ENCODE results near the gene SHOX. TPM values are rescaled to one million over a fixed set of nuclear protein-coding genes. Genes with fewer than 3 reads are reported as not detected.
A peak's percentile ranks its signal among the peaks of the same experiment; 100 is the strongest.

Gene SHOX
- polyA plus RNA-seq, 3 donors: not detected

- H3K27me3 Mint-ChIP-seq (ENCODE audit: low read depth in 3 of 3): peaks cover 6 to 15% (median 11%) of the 10 kb centered on the region in 3 donors
- Histone ChIP-seq H3K4me1 (ENCODE audit: control insufficient read depth in 1 of 2, insufficient read depth in 2 of 2, low read length in 2 of 2) (no peaks in the 10 kb centered on the region), H4K20me1 (ENCODE audit: insufficient read depth, low read length) (no peaks in the 10 kb centered on the region), H2AFZ (ENCODE audit: insufficient read depth, low read depth, low read length, poor library complexity, severe bottlenecking) (no peak overlapping the region), H3K27me3 (ENCODE audit: control insufficient read depth in 2 of 2, insufficient read depth in 2 of 2, low read length in 2 of 2) (no peaks in the 10 kb centered on the region), H3K9me3 (replicated peaks in 1 of 2; ENCODE audit: control insufficient read depth in 1 of 2, insufficient read depth in 1 of 2, low read length in 2 of 2) (no peaks in the 10 kb centered on the region), H3K79me2 (ENCODE audit: insufficient read depth, low read length) (no peaks in the 10 kb centered on the region), H3K27ac (ENCODE audit: low read depth in 1 of 2, low read length in 2 of 2) (no peak overlapping the region), H3K9ac (ENCODE audit: insufficient read depth, low read length, poor library complexity, severe bottlenecking) (no peak overlapping the region), H3K4me3 (replicated peaks in 1 of 3; ENCODE audit: low read depth in 2 of 3, low read length in 3 of 3) (no peak overlapping the region), H3K4me2 (replicated peaks; ENCODE audit: extremely low read depth, low read length, poor library complexity, severe bottlenecking) (peak overlapping the region; percentile 7), H3K36me3 (replicated peaks in 1 of 2; ENCODE audit: control insufficient read depth in 1 of 2, insufficient read depth in 2 of 2, low read length in 2 of 2) (no peaks in the 10 kb centered on the region)
- H3K9me3 Mint-ChIP-seq: peaks cover 0 to 12% (median 8%) of the 10 kb centered on the region in 7 donors
- WGBS (ENCODE audit: insufficient coverage): 0% methylated on average over 1 of the region's 13 CpGs
- peak overlapping the region in 1 of 2 donors; percentile 42 for H3K4me3 Mint-ChIP-seq
- peaks cover 6% of the 10 kb centered on the region for H3K4me1 Mint-ChIP-seq
- H3K27ac Mint-ChIP-seq: no peak overlapping the region
- no peaks in the 10 kb centered on the region for H3K36me3 Mint-ChIP-seq
- no peak for DNase-seq
- no peak for TF ChIP-seq CTCF (IDR thresholded peaks at IDR 0.05)
- intact Hi-C loops (cut with micrococcal nuclease): no loop called here
Measured at GRCh38 chrX:670645-671044, 40.1 kb downstream of the SHOX start.

- no peak overlapping the region for H3K27ac ChIP-seq (ENCODE audit: low read depth in 1 of 2, low read length in 2 of 2)
- TF ChIP-seq CTCF (IDR thresholded peaks at IDR 0.05): no peak
- DNase-seq: no peak
- no peaks in the 10 kb centered on the region for H3K79me2 ChIP-seq (ENCODE audit: insufficient read depth, low read length)
- no peaks in the 10 kb centered on the region for H3K36me3 Mint-ChIP-seq
- H3K4me1 ChIP-seq (ENCODE audit: control insufficient read depth in 1 of 2, insufficient read depth in 2 of 2, low read length in 2 of 2): no peaks in the 10 kb centered on the region
- no peak overlapping the region for H3K27ac Mint-ChIP-seq
- WGBS (ENCODE audit: insufficient coverage): 93% methylated on average over 7 of the region's 7 CpGs
- H3K4me1 Mint-ChIP-seq: peaks cover 6% of the 10 kb centered on the region
- intact Hi-C loops (cut with micrococcal nuclease): no loop called here
- no peak overlapping the region for H3K4me3 Mint-ChIP-seq
- H3K4me3 ChIP-seq (replicated peaks in 1 of 3; ENCODE audit: low read depth in 2 of 3, low read length in 3 of 3): no peak overlapping the region
- no peak overlapping the region for H3K9ac ChIP-seq (ENCODE audit: insufficient read depth, low read length, poor library complexity, severe bottlenecking)
- no peak overlapping the region for H3K4me2 ChIP-seq (replicated peaks; ENCODE audit: extremely low read depth, low read length, poor library complexity, severe bottlenecking)
- no peak overlapping the region for H2AFZ ChIP-seq (ENCODE audit: insufficient read depth, low read depth, low read length, poor library complexity, severe bottlenecking)
- H3K36me3 ChIP-seq (replicated peaks in 1 of 2; ENCODE audit: control insufficient read depth in 1 of 2, insufficient read depth in 2 of 2, low read length in 2 of 2): no peaks in the 10 kb centered on the region
- peaks cover 5 to 19% (median 14%) of the 10 kb centered on the region in 3 donors for H3K27me3 Mint-ChIP-seq (ENCODE audit: low read depth in 3 of 3)
- H4K20me1 ChIP-seq (ENCODE audit: insufficient read depth, low read length): no peaks in the 10 kb centered on the region
- H3K27me3 ChIP-seq (ENCODE audit: control insufficient read depth in 2 of 2, insufficient read depth in 2 of 2, low read length in 2 of 2): no peaks in the 10 kb centered on the region
- peaks cover 0 to 9% (median 8%) of the 10 kb centered on the region in 7 donors for H3K9me3 Mint-ChIP-seq
- H3K9me3 ChIP-seq (replicated peaks in 1 of 2; ENCODE audit: control insufficient read depth in 1 of 2, insufficient read depth in 1 of 2, low read length in 2 of 2): no peaks in the 10 kb centered on the region
Measured at GRCh38 chrX:672931-673330, 42.3 kb downstream of the SHOX start.

Measured in CD14-positive monocyte (primary cell).